ENCODE data around the gene ALK. TPM values are rescaled to one million over a fixed set of nuclear protein-coding genes. Genes with fewer than 3 reads are reported as not detected.

The ALK gene
- total RNA-seq, 1 experiment from 2014 or later = not detected

DNA sequence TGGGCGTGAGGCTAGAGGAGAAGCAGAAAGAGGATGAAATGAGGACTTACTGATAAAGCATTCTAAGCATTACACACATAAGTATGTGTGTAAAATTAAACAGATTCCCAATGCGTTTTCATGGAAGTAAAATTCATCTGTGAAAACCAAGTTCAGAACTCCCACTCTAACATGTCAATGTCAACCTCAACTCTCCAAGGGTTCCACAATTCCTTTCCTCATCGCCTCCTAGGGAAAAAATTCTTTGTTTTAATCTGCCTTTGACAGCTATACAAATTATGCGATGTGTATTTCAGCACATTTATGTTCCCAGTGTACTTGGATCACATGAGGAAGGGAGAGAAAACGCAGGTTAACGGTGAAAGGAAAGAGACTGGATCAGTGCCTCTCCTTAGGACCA lies 729.6 kb downstream of the ALK start:
- peaks cover 4 to 8% of the 10 kb centered on the region in 2 experiments for H3K9me3 Mint-ChIP-seq
- Histone ChIP-seq H4K5ac (ENCODE audit: insufficient read length, low read depth, low read length) (no peak overlapping the region), H3K27ac (ENCODE audit: insufficient read length, low read depth, low read length) (no peak overlapping the region), H3K79me1 (ENCODE audit: insufficient read depth, low read depth, low read length, poor library complexity, severe bottlenecking) (no peaks in the 10 kb centered on the region), H3K9ac (ENCODE audit: extremely low read depth, insufficient read length, low read length) (no peak overlapping the region), H4K20me1 (ENCODE audit: control insufficient read depth, insufficient read depth, insufficient read length) (no peaks in the 10 kb centered on the region), H3K27me3 (ENCODE audit: insufficient read depth, low read length) (no peaks in the 10 kb centered on the region), H3K4ac (ENCODE audit: low read depth, low read length) (no peak overlapping the region), H3K4me1 (ENCODE audit: insufficient read depth, low read length) (no peaks in the 10 kb centered on the region), H2AK5ac (ENCODE audit: insufficient read length, low read length) (no peak overlapping the region), H3T11ph (ENCODE audit: low read length) (no peak overlapping the region), H3K4me2 (ENCODE audit: insufficient read depth, insufficient read length, low read length) (no peak overlapping the region), H3K9me3 (ENCODE audit: control insufficient read depth, low read depth, low read length) (no peaks in the 10 kb centered on the region), H2BK120ac (ENCODE audit: low read depth, low read length, poor library complexity, severe bottlenecking) (no peak overlapping the region), H3K18ac (ENCODE audit: insufficient read length, low read depth, low read length) (no peak overlapping the region), H2BK5ac (ENCODE audit: insufficient read length, low read length) (no peak overlapping the region), H2BK12ac (ENCODE audit: insufficient read length, low read depth, low read length) (no peak overlapping the region), H2BK20ac (ENCODE audit: low read depth, low read length, poor library complexity, severe bottlenecking) (no peak overlapping the region), H4K8ac (replicated peaks; ENCODE audit: insufficient read length, low read depth, low read length) (no peak overlapping the region), H3K14ac (ENCODE audit: insufficient read depth, low read length) (no peak overlapping the region), H2AFZ (ENCODE audit: low read length) (no peak overlapping the region), H3K79me2 (ENCODE audit: insufficient read depth, low read length) (no peaks in the 10 kb centered on the region), H3K56ac (ENCODE audit: insufficient read length, low read depth, low read length) (no peak overlapping the region), H3K23me2 (ENCODE audit: insufficient read length, low read depth, low read length, poor library complexity, severe bottlenecking) (no peaks in the 10 kb centered on the region), H2BK15ac (ENCODE audit: low read depth, low read length) (no peak overlapping the region), H4K91ac (ENCODE audit: insufficient read length, low read depth, low read length) (no peak overlapping the region), H3K23ac (ENCODE audit: insufficient read length, low read depth, low read length) (no peak overlapping the region)
- H3K36me3 Mint-ChIP-seq (ENCODE audit: insufficient read depth in 1 of 3, low read depth in 3 of 3) = peaks cover 0 to 4% (median 3%) of the 10 kb centered on the region in 3 experiments; a peak in 2 of 7 replicates
- H3K27me3 Mint-ChIP-seq (ENCODE audit: low read depth) = peaks cover 6% of the 10 kb centered on the region
- no peak overlapping the region for H3K4me3 Mint-ChIP-seq
- no CpG with 5 or more reads among the region's 6 CpGs for WGBS (ENCODE audit: extremely low coverage, insufficient read length, low lambda C conversion rate)
- TF ChIP-seq CTCF (conservative IDR thresholded peaks at IDR 0.05) = no peak
- DNase-seq = no peak
- no peak overlapping the region for H3K27ac Mint-ChIP-seq
- H3K4me1 Mint-ChIP-seq = 0 out of 4 replicates have a peak, but pooled peaks cover 0 to 2% of the 10 kb centered on the region in 2 experiments
